ENCODE measurements around the gene TMEM37. TPM values are rescaled to one million over a fixed set of nuclear protein-coding genes. Genes with fewer than 3 reads are reported as not detected.
A peak's percentile ranks its signal among the peaks of the same experiment; 100 is the strongest.

Gene TMEM37
- total and polyA plus RNA-seq, 2 of the 13 experiments (the other 11 are each of a cell fraction or from before 2014, with no cell fraction given): 37.7 to 115 TPM

DNA sequence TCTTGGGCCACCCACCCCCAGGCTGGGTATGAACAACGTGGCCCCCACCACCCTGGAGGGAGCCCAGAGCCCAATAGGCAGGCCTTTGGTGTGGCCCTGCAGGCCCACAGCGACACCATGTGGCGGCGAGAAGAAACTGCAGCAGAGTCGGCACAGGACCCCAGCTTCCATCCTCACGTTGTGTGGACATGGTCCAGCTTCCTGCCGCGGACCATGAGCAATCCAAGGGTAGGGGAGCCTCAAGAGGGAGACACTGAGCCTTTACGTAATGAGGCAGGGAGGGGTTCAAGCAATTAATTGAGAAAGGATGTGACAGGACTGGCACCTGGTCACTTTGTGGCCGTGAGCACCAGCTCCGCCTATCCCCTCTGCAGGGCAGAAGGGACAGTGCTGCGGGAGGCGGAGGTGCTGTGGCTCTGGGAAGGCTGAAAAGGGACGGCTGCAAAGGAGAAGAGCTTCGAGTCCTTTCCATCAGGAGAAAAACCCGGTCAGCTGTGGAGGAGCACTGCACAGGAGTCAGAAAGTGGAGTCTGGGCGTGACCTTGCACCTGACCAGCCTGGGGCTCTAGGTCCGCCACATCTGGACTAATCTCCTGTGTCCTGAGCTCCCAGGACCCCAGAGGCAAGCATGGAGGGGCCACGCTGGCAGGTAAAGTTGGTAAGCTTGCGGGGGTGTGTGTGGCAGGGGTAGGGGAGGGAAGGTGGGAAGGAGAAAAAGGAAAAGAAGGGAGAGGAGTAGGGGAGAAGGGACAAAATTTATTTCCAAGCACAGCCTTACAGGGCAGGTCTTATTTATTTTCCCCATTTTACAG, 44.9 kb downstream of the TMEM37 start (continued):
- TF ChIP-seq, protein P1, sequence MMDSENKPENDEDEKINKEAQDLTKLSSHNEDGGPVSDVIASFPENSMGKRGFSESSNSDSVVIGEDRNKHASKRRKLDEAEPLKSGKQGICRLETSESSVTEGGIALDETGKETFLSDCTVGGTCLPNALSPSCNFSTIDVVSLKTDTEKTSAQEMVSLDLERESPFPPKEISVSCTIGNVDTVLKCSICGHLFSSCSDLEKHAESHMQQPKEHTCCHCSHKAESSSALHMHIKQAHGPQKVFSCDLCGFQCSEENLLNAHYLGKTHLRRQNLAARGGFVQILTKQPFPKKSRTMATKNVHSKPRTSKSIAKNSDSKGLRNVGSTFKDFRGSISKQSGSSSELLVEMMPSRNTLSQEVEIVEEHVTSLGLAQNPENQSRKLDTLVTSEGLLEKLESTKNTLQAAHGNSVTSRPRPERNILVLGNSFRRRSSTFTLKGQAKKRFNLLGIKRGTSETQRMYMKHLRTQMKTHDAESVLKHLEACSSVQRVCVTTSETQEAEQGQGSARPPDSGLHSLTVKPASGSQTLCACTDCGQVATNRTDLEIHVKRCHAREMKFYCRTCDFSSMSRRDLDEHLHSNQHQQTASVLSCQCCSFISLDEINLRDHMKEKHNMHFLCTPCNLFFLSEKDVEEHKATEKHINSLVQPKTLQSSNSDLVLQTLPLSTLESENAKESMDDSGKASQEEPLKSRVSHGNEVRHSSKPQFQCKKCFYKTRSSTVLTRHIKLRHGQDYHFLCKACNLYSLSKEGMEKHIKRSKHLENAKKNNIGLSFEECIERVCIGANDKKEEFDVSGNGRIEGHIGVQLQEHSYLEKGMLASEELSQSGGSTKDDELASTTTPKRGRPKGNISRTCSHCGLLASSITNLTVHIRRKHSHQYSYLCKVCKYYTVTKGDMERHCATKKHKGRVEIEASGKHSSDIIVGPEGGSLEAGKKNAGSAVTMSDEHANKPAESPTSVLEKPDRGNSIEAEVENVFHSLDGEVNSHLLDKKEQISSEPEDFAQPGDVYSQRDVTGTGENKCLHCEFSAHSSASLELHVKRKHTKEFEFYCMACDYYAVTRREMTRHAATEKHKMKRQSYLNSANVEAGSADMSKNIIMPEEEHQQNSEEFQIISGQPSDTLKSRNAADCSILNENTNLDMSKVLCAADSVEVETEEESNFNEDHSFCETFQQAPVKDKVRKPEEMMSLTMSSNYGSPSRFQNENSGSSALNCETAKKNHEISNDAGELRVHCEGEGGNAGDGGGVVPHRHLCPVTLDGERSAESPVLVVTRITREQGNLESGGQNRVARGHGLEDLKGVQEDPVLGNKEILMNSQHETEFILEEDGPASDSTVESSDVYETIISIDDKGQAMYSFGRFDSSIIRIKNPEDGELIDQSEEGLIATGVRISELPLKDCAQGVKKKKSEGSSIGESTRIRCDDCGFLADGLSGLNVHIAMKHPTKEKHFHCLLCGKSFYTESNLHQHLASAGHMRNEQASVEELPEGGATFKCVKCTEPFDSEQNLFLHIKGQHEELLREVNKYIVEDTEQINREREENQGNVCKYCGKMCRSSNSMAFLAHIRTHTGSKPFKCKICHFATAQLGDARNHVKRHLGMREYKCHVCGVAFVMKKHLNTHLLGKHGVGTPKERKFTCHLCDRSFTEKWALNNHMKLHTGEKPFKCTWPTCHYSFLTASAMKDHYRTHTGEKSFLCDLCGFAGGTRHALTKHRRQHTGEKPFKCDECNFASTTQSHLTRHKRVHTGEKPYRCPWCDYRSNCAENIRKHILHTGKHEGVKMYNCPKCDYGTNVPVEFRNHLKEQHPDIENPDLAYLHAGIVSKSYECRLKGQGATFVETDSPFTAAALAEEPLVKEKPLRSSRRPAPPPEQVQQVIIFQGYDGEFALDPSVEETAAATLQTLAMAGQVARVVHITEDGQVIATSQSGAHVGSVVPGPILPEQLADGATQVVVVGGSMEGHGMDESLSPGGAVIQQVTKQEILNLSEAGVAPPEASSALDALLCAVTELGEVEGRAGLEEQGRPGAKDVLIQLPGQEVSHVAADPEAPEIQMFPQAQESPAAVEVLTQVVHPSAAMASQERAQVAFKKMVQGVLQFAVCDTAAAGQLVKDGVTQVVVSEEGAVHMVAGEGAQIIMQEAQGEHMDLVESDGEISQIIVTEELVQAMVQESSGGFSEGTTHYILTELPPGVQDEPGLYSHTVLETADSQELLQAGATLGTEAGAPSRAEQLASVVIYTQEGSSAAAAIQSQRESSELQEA (CRISPR knock-in tag; IDR thresholded peaks at IDR 0.05; ENCODE audit: not compliant biosample characterization): no peak
- TF ChIP-seq SMAD9 (CRISPR knock-in tag; IDR thresholded peaks at IDR 0.05): no peak
- no peak for TF ChIP-seq KLF15 (CRISPR knock-in tag; IDR thresholded peaks at IDR 0.05; ENCODE audit: borderline replicate concordance)
- no peak for TF ChIP-seq REL (CRISPR knock-in tag; conservative IDR thresholded peaks at IDR 0.05)
- no peak for TF ChIP-seq SMYD3 (CRISPR knock-in tag; IDR thresholded peaks at IDR 0.05)
- peak; percentile 61; the same call in 1 of the 2 replicates for TF ChIP-seq SP140L (CRISPR knock-in tag; IDR thresholded peaks at IDR 0.05; ENCODE audit: borderline replicate concordance)
- TF ChIP-seq, protein P2, sequence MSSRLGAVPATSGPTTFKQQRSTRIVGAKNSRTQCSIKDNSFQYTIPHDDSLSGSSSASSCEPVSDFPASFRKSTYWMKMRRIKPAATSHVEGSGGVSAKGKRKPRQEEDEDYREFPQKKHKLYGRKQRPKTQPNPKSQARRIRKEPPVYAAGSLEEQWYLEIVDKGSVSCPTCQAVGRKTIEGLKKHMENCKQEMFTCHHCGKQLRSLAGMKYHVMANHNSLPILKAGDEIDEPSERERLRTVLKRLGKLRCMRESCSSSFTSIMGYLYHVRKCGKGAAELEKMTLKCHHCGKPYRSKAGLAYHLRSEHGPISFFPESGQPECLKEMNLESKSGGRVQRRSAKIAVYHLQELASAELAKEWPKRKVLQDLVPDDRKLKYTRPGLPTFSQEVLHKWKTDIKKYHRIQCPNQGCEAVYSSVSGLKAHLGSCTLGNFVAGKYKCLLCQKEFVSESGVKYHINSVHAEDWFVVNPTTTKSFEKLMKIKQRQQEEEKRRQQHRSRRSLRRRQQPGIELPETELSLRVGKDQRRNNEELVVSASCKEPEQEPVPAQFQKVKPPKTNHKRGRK (CRISPR knock-in tag; IDR thresholded peaks at IDR 0.05): no peak
- TF ChIP-seq ZBTB1 (CRISPR knock-in tag; IDR thresholded peaks at IDR 0.05; ENCODE audit: borderline replicate concordance): no peak
- TF ChIP-seq RORA (CRISPR knock-in tag; IDR thresholded peaks at IDR 0.05): no peak
- TF ChIP-seq ZNF616 (CRISPR knock-in tag; IDR thresholded peaks at IDR 0.05; ENCODE audit: low read depth): no peak
- no peak for TF ChIP-seq ZMYM2 (CRISPR knock-in tag; IDR thresholded peaks at IDR 0.05)
- no peak for TF ChIP-seq ZSCAN12 (CRISPR knock-in tag; IDR thresholded peaks at IDR 0.05)
- no peak for TF ChIP-seq ZNF333 (CRISPR knock-in tag; IDR thresholded peaks at IDR 0.05; ENCODE audit: borderline replicate concordance)
- no peak for TF ChIP-seq ZNF335 (CRISPR knock-in tag; IDR thresholded peaks at IDR 0.05)
- TF ChIP-seq, protein P3, sequence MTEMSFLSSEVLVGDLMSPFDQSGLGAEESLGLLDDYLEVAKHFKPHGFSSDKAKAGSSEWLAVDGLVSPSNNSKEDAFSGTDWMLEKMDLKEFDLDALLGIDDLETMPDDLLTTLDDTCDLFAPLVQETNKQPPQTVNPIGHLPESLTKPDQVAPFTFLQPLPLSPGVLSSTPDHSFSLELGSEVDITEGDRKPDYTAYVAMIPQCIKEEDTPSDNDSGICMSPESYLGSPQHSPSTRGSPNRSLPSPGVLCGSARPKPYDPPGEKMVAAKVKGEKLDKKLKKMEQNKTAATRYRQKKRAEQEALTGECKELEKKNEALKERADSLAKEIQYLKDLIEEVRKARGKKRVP (CRISPR knock-in tag; IDR thresholded peaks at IDR 0.05): no peak
- TF ChIP-seq ZNF143 (CRISPR knock-in tag; IDR thresholded peaks at IDR 0.05): no peak
- no peak for TF ChIP-seq RFX3 (CRISPR knock-in tag; IDR thresholded peaks at IDR 0.05)
- 0 out of 2 replicates have a peak, but pooled peaks have one; percentile 48 for TF ChIP-seq ZNF235 (CRISPR knock-in tag; IDR thresholded peaks at IDR 0.05; ENCODE audit: borderline replicate concordance)
- TF ChIP-seq MAFG (CRISPR knock-in tag; IDR thresholded peaks at IDR 0.05): no peak
- TF ChIP-seq ELF3 (CRISPR knock-in tag; IDR thresholded peaks at IDR 0.05): peak; percentile 90

Measured in HepG2 (cell line).